22Rv1 (cell line): ENCODE data around the gene COL28A1.

Experiments used
- CTCF ChIP-seq: fragments of 450-650 bp; IDR thresholded peaks from 2 replicates; pipeline ENCODE4 v1.5.1; 2017; ENCODE audit warnings: mild to moderate bottlenecking
- ZFX ChIP-seq: fragments of 450-650 bp; IDR thresholded peaks from 2 replicates; pipeline ENCODE4 v1.6.1; 2017; ENCODE audit warnings: antibody characterized with exemption, borderline replicate concordance

GRCh38 chr7:7417414-7417813 lies 118.3 kb downstream of the COL28A1 start:
- TF ChIP-seq CTCF: no peak
- no peak for TF ChIP-seq ZFX
